ENCODE measurements around the gene CMC2. TPM values are rescaled to one million over a fixed set of nuclear protein-coding genes. Genes with fewer than 3 reads are reported as not detected.

The CMC2 gene
- total RNA-seq, 4 donors from 2014 or later: 19.6 to 52.9 (median 32.6) TPM

DNA sequence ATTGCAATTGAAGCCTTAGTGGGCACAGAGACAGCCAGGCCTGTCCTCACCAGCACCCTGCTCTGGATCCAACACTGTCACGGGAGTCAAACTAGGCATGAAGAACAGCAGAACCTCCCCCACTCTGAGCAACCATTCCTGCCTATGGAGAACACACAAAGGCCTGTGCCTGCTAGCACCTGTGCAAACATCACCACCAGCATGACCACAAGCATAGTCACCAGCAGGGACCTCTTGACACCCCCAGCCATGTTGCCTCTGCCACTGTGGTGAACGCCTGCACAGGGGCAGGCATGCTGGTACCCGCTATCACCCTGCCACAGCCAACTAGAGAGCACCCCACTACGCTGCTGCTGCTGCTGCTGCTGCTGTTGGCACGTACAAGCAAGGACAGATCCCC lies 51.7 kb downstream of the CMC2 start:
- no peak for TF ChIP-seq POLR2A (IDR thresholded peaks at IDR 0.05)
- TF ChIP-seq, protein P1, sequence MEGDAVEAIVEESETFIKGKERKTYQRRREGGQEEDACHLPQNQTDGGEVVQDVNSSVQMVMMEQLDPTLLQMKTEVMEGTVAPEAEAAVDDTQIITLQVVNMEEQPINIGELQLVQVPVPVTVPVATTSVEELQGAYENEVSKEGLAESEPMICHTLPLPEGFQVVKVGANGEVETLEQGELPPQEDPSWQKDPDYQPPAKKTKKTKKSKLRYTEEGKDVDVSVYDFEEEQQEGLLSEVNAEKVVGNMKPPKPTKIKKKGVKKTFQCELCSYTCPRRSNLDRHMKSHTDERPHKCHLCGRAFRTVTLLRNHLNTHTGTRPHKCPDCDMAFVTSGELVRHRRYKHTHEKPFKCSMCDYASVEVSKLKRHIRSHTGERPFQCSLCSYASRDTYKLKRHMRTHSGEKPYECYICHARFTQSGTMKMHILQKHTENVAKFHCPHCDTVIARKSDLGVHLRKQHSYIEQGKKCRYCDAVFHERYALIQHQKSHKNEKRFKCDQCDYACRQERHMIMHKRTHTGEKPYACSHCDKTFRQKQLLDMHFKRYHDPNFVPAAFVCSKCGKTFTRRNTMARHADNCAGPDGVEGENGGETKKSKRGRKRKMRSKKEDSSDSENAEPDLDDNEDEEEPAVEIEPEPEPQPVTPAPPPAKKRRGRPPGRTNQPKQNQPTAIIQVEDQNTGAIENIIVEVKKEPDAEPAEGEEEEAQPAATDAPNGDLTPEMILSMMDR (IDR thresholded peaks at IDR 0.05): no peak

DNA sequence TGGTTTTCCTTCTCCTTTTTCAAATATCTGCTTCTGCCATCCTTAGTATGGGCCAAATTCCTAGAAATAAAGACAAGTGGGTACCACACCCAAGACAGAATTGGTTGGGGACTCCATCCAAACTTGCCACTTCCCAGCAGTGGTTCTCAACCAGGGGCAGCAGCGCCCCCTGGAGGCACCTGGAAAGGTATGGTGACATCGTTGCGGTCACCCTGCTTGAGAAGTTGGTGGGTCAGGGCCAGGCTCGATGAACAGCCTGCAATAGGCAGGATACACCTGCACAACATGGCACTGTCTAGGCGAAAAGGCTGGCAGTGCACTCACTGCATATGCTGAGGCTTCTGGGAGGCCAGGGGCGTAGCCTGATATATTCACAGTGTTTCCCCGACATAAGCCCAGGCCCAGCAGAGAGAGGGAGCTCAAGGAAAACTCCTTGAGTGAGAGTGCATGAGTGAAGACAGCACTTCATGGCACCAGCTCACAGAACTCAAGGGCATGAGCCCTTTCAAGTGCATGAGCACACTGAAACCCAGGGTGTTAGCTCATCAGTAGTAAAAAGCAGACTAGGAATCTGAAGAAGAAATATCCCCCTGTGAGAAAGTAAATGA lies 57.7 kb downstream of the CMC2 start:
- TF ChIP-seq POLR2A (IDR thresholded peaks at IDR 0.05): no peak
- TF ChIP-seq, protein P1 (IDR thresholded peaks at IDR 0.05): no peak
- H3K4me3 ChIP-seq (ENCODE audit: low read depth, poor library complexity, severe bottlenecking): no peak overlapping the region
- intact Hi-C loops (cut with DNase I; ENCODE audit: low total_unique reads): no loop called here
- WGBS, 2 donors: 15 to 21% methylated on average over 6 to 7 of the region's 7 CpGs
- no peak for DNase-seq (ENCODE audit: low spot score in 2 of 2)

More for the DNA sequence above, 51.7 kb downstream of the CMC2 start:
- 92 to 96% methylated on average over 5 of the region's 5 CpGs for WGBS, 2 donors
- no peak overlapping the region for H3K4me3 ChIP-seq (ENCODE audit: low read depth, poor library complexity, severe bottlenecking)
- DNase-seq (ENCODE audit: low spot score in 2 of 2): no peak
- intact Hi-C loops (cut with DNase I; ENCODE audit: low total_unique reads): no loop called here

DNA sequence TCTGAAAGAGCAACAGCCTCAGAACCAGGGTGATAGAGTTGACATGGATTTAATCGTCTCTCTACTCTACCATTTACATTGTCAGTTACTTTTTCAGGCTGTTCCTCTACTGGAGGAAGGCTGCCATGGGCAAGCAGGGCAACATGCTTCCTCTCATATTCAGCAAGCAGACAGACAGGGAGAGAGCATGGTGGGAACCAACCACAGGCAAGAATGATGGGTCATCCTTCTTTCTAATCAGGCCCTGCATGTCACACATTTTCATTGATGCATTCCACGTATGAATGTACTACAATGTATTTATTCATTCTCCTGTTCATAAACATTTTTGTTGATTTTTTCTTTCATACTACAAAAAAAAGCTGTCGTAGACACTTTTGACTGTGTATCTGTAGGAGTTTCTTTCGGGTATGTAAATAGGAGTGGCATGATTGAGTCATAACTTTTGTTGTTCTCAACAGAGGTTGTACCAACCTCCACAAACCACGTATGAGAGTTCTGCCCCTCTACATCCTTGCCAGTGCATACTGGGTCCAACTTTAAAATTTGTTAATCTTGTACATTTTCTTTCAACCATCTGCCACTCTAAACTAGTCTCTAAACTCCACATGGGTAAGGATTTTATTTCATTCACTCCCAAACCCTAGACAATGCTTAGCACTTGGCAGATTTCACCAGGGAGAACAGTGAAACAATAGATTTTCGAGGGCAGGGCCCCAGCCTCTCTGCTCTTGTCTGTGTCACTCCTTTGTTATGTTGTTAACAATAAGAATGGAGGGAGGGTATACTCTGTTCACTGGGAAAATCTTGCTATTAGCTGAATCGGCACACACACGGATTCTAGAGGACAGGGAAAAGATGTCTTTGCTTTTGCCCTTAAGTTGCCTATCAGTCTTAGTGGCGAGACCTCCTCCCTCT lies 58.7 kb downstream of the CMC2 start:
- intact Hi-C loops (cut with DNase I; ENCODE audit: low total_unique reads): no loop called here
- no peak overlapping the region for H3K4me3 ChIP-seq (ENCODE audit: low read depth, poor library complexity, severe bottlenecking)
- no peak for DNase-seq (ENCODE audit: low spot score in 2 of 2)
- WGBS, 2 donors: 68 to 79% methylated on average over 9 of the region's 9 CpGs
- TF ChIP-seq, protein P1 (IDR thresholded peaks at IDR 0.05): no peak
- no peak for TF ChIP-seq POLR2A (IDR thresholded peaks at IDR 0.05)

DNA sequence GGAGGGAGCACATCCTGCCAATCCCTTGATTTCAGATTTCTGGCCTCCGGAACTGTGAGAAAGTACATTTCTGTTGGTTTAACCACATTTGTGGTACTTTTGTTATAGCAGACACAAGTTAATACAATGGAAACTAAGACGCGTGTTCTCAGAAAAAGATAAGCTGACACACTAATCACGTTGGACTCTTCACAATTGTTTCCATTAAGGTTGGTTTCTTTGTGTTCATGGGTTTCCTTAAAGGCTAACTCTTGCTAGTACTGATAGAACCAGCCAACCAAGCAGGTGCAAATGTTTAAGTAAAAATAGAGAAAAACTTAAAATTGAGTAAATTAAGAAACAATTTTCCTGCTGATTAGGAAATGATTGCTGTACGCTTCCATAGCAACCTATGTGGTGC lies 59.4 kb downstream of the CMC2 start:
- H3K4me3 ChIP-seq (ENCODE audit: low read depth, poor library complexity, severe bottlenecking): no peak overlapping the region
- intact Hi-C loops (cut with DNase I; ENCODE audit: low total_unique reads): no loop called here
- WGBS, 2 donors: 93 to 96% methylated on average over 5 of the region's 5 CpGs
- TF ChIP-seq, protein P1 (IDR thresholded peaks at IDR 0.05): no peak
- no peak for TF ChIP-seq POLR2A (IDR thresholded peaks at IDR 0.05)
- no peak for DNase-seq (ENCODE audit: low spot score in 2 of 2)

DNA sequence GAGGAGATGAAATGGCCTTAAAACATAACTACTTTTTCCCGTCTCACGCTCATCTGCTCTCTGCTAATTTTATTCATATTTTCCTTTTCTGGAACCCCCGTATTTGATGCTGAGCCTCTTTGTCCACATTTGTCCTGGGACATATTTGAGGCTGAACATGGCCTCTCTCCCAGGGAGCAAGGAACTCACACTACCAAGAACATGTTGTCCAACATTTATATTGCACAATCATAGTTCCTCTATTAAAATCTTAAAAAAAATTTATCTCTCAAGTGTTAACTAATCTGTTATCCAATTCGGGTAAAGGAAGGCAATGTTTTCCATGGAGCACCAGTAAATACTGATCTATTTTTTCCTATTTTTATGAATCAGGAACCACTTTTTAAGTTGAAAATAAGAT lies 60.2 kb downstream of the CMC2 start:
- H3K4me3 ChIP-seq (ENCODE audit: low read depth, poor library complexity, severe bottlenecking): no peak overlapping the region
- no peak for DNase-seq (ENCODE audit: low spot score in 2 of 2)
- intact Hi-C loops (cut with DNase I; ENCODE audit: low total_unique reads): no loop called here
- 80% methylated on average over 4 of the region's 4 CpGs for WGBS, 2 donors
- no peak for TF ChIP-seq POLR2A (IDR thresholded peaks at IDR 0.05)
- TF ChIP-seq, protein P1 (IDR thresholded peaks at IDR 0.05): no peak

Measured in lower leg skin (tissue), 4 donors.